TTC549 (cell line): ENCODE data around the gene GRID1.

Experiments
- FAIRE-seq: peaks from 2 replicates; lab custom pipeline; 2012; peaks lifted over from hg19 to GRCh38; lab: Jason Lieb, UNC

The GRID1 gene

DNA sequence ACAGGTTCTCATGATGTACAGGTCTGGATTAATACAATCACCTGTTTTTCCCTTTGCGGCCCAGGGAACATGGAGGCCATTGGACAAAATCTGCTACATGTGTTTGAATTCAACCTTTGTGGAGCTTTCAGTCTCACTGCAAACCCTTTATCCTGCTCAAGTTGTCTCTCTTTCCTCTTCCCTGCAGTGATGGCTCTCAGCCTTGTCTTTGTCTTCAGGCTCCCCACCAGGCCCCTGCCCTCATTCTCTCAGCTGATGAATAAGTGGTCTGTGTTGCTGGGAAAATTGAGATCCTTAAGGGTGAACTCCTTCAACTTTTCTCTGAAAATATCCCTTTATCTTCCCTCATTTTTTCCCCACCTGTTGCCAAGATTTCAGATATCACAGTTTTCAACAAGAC is 791.2 kb downstream of the GRID1 start:
- FAIRE-seq = no peak

GRCh38 chr10:85570871-85571270 is 795.7 kb downstream of the GRID1 start:
- FAIRE-seq = no peak

DNA sequence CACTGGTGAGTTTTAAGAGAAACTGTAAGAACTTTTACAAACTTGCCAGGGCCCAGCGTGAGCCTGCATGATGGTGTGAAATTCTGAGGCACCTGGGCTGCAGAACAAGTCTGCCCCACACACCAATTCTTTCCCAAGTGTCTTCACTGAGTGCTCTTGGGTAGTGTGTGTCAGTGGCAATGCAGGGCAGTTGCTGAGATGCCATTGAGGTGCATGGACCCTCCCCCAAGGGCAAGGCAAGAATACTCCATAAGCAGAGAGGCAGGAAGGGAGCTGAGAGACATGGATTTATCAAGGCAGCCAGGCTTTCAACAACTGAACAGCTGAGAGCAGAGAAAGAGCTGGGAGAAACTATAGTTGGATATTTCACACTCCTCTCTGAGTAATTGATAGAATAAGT is 801.2 kb downstream of the GRID1 start:
- no peak for FAIRE-seq

- FAIRE-seq = no peak
These were observed 808.1 kb downstream of the GRID1 start for GRCh38 chr10:85558533-85558932.

DNA sequence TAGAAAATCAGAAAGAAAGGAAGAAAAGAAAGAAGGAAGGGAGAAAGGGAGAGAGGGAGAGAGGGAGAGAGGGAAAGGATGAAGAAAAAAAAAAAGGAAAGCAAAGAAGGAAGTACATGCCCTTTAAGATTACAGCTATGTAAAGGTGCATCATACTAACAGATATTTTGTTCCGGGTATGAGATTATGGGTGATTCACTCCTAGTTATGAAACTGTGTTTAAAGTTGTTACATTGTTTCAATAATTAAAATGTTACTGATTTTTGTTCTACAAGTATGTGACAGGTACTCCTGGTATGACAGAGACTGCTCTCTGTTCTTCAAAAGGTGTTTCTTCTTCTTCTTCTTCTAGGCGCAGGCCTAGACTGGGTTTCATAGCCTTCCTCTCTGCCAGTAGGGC is 808.9 kb downstream of the GRID1 start:
- FAIRE-seq = no peak

DNA sequence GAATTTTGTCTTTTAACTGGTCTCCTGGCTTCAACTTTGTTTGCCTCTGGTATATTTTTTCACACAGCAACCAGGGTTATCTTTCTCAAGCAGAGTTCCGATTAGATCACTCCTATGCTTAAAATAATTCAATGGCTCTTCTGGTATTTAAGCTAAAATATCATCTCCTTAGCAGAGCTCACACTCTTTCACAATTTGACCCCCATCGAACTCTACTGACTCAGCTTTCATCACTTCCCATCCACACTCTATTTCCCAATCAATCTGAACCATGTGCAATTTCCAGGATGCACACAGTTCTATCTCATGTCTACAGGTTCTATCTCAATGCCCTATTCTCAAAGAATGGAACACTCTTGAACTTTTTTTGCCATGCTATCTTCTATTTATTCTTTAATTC is 809.5 kb downstream of the GRID1 start:
- no peak for FAIRE-seq
